Ramos (cell line): ENCODE results near the gene CALD1.
"Not testable (repeated sequence)": the region's sequence is repeated elsewhere in the genome, so short reads cannot be mapped to it uniquely, and the experiment has no call there.

Experiments
- in situ Hi-C: fragments of 300-500 bp; cut with MboI; formaldehyde crosslinking; loops from one replicate; pipeline ENCODE4 v1.14.3; 2022; ENCODE audit warnings: low sequenced_read_pairs; ENCODE audit not compliant: unreplicated experiment

CALD1 gene

DNA sequence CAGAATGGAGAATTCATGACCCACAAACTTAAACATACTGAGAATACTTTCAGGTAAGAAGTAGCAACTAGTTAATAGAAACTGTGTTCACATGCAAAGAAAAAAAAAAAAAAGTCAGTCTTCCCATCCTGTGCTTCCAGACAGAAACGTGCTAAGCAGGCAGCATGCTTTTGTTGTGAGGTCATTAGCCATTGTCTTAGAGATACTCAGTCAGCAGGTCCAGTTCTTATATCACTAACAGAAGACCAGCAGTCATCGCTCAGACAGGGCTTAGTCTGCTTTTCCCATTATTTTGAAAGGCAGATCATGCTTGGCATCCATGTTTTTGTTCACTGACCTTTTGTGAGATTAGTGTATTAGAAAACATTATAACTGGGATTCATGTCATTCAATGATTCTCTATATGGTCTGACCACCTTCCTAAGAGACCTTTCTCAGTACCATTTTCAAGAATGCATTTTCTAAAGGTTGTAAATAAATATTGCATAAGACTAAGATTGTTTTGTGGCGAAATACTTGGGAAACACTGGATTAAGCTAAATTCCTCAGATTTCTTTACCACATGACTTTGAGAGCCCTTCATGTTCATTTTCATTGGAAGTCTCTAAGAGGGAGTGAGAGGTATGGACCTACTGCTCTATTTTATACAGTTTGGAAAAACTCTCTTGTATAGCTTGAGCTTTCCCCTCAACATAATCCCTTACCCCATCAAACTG is 161.9 kb downstream of the CALD1 start:
- in situ Hi-C loops: loop anchor here (10.0 kb wide), 1 partner anchor 307 kb away; no protein-coding TSS in a partner anchor

DNA sequence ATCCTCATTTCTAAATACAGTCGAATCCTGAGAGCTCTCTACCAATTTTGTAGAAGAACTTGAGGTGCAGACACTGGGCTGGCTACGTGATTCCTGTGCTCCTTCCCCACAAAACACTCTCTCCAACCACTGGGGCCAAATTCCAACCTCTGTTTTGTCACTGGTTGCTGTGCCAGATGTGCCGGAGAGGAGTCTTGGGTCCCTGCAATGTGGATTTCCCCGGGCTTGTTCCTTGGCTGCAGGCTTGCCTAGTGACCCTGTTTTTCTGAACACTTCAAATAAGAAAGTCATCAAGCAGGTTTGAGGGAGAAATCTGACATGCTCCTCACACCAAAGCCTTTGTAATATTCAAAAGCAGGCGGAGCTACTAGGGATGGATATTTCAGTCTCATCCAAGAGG is 162.5 kb downstream of the CALD1 start:
- in situ Hi-C loops: loop anchor here (10.0 kb wide), 1 partner anchor 307 kb away; no protein-coding TSS in a partner anchor

DNA sequence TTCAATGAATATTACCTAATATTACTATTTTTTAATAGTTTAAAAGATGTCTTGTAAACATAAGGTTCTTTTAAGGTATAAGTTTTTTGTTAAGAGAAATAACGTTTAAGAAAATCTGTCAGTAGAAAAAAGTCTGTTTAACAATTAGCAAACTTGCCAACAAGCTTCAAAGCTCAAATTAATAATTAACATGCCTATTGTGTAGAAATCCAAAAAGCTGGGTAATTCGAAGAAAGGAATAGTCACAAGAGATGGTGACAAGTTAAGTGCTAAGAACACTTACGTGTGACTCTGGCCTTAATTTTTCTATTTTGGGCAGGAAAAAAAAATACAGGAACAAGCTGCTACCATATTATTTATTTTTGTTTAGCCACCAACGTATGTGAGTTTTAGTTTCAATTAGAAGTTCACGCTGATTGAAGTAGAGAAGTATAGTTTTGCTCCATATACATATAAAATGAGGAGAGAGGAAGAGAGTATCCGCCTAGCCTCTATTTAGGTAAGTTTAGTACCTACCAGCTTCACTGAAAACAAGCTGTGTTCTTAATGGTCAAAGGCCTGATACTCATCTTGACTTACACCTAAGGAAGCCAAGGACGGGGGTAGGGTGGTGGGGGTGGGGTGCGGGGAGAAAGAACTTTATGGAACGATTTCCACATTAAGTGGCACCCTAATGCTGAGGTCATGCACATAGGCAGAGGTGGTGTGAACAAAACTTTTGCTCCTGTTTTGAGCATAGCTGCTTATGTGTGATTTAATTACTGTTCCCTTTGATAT is 163.4 kb downstream of the CALD1 start:
- in situ Hi-C loops: loop anchor here (10.0 kb wide), 1 partner anchor 308 kb away; no protein-coding TSS in a partner anchor

DNA sequence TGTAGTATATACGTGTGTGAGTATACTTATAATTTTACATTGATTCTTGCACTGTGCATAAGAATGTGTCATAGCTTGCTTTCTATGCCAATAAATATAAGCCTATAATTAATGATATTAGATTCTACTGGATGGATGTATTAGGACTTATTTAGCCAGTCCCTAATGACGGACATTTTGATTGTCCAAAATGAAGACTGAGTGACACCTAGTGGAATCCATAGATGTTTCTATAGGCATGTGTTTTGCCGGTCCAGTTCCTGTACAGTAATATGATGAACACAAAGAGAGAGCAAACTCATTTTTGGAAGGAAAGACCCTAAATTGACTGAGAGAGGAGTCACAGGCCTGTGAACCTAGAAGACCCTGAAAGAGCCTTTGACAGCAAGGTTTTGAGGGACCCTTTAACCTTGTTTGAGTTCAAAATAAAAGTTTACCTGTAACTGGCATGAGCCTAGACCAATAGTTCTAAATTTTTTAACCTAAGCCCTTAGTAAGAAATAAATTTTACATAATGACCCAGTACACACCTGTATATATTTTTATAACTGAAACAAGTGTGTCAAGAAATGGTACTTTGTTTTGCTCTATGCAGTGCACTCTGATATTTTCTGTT is 164.5 kb downstream of the CALD1 start:
- in situ Hi-C loops: loop anchor here (10.0 kb wide), 1 partner anchor 309 kb away; no protein-coding TSS in a partner anchor

DNA sequence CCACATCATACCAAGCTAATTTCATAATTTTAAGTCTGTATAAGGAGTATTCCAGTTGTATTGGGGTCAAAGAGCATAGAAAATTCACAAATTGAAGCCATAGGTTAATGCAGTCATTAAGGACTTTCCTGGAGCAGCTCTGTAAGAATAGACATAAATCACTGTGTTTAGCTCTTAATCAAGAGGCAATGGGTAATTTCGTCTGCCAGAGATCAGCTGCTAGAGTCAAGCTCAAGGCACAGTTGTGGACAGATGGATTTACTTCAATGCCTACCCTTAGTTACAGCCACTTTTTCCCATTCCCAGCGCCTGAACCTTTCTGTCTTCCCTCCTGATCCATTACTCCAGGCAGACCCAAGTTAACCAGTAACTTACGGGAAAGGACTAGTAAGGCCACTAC is 166.3 kb downstream of the CALD1 start:
- in situ Hi-C loops: loop anchor here (10.0 kb wide), 1 partner anchor 311 kb away; no protein-coding TSS in a partner anchor

DNA sequence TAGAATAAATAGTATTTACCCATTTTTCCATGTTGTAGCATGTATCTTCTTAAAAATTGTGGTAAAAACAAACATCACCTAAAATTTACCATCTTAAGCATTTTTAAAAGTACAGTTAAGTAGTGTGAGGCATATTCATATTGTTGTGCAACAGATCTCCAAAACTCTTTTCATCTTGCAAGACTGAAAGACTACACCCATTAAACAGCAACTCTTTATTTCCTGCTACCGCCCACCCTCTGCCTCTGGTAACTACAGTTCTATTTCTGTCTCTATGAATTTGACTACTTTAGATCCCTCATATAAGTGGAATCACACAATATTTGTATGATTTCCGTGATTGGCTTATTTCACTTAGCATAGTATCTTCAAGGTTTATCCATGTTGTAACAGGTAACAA is 166.8 kb downstream of the CALD1 start:
- in situ Hi-C loops: loop anchor here (10.0 kb wide), 1 partner anchor 311 kb away; no protein-coding TSS in a partner anchor

DNA sequence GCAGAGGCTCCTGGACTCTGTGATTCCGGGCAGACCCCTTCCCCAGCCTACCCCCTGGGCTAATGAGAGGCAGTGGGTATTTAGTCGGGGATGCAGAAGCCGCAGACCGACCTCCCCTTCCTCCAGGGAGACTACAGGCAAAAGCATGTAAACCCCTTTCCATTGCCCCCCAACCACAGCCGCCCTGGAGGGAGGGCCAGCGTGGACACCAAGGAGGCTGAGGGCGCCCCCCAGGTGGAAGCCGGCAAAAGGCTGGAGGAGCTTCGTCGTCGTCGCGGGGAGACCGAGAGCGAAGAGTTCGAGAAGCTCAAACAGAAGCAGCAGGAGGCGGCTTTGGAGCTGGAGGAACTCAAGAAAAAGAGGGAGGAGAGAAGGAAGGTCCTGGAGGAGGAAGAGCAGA is 167.9 kb downstream of the CALD1 start:
- in situ Hi-C loops: loop anchor here (10.0 kb wide), 1 partner anchor 313 kb away; no protein-coding TSS in a partner anchor

DNA sequence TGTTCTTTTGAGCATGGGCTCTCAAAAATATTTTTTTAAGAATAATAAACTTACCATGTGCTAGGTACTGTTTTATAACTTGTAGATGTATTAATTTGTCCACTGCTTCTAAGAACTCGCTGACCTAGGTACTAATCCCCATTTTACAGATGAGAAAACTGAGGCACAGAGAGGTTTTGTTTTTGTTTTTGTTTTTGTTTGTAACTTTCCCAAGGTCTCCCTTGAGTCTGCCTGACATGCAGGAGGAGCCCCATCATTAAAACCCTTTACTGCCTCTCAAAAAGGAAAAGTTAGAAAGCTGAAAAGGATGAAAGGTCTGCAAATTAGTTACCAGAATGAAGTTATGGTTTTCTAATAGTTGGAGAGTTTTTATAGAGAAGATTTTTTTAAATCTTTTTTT is 168.4 kb downstream of the CALD1 start:
- in situ Hi-C loops: loop anchor here (10.0 kb wide), 1 partner anchor 313 kb away; no protein-coding TSS in a partner anchor

DNA sequence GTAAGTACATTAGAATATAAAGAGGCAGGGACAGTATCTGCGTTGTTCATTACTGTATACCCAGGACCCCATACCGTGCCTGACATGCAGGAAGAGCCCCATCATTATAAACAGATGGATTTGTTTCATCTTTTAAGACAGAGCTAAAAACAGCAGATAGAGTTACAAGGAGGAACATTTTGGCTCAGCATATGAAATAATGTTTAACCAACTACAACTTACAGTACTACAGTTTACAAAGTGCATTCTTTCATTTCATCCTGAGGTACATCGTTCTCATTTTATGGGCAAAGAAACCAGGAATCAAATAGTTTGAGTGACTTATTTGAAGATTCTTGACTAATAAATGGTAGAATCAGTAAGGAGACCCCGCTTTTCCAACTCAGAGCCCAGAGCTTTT is 168.8 kb downstream of the CALD1 start:
- in situ Hi-C loops: loop anchor here (10.0 kb wide), 1 partner anchor 313 kb away; no protein-coding TSS in a partner anchor

DNA sequence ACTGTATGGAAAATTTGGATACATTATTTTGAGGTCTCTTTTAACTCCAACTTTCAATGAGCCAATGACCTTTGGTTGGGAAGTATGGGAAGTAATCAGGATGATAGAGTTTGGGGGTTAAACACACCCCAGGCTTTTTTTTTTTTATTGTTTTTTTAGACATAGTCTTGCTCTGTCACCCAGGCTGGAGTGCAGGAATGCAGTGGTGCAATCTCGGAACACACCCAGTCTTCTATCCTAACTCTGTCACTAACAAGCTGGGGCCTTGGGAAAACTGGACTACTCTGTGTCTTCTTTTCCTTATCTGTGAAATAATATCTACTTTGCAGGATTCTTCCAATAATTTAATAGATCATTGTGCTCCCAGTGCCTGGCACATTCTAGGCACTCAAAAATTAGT is 169.3 kb downstream of the CALD1 start:
- in situ Hi-C loops: loop anchor here (10.0 kb wide), 1 partner anchor 314 kb away; no protein-coding TSS in a partner anchor

DNA sequence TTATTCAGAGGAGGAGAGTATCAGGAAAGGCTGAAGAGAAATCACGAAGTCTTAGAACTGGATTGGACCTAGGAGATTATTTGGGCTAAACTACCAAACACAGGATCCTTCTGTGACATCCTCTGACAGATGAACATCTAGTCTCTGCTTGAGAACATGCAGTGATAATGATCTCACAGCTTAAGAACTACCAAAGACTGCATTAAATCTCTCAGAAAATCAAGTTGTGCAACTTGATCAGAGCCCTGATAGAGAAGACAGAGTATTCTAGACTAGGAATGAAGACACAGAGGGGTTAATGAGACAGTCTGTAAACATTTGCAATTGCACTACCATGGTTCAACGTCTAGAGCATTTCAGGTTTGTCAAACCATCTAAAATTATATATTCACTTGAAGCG is 169.7 kb downstream of the CALD1 start:
- in situ Hi-C loops: loop anchor here (10.0 kb wide), 1 partner anchor 314 kb away; no protein-coding TSS in a partner anchor

DNA sequence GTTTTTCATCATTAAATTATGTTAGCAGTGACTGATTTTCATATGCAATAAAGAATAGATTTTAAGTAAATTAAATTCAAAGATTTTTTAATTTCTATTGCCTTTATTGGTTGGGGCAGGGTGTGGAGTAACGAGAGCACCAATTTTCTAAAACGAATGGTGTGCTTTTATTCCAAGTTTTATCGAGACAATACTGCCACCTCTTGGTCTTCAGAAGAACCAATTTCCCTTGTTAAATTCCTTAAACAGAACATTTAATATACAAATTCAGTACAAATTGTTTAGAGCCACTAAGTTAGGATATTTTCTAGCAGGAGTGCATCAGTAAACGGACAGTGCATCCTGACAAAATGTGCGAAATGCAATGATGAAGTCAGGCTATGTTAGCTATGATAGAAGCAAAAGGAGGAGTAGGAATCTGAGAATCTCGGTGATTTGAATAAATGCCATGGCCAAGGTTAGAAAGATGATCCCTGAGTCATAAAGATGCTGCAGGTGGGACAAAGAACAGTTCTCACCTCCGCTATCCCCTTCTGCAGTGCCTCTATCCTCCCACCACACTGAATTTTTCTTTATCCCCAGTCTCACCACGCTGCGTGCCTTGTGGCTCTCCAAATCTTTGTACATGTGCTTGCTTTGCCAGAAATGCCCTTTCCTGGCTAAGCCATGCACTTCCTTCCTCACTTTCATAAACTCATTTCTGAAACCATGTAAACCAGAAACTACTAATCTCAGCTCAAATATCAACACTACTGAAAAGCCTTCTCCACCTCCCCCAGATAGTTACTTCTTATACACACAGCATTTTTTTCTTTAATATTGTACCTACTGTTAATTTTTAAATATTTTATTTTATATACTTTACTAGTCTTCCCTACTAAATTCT is 175.0 kb downstream of the CALD1 start:
- in situ Hi-C loops: no loop called here

DNA sequence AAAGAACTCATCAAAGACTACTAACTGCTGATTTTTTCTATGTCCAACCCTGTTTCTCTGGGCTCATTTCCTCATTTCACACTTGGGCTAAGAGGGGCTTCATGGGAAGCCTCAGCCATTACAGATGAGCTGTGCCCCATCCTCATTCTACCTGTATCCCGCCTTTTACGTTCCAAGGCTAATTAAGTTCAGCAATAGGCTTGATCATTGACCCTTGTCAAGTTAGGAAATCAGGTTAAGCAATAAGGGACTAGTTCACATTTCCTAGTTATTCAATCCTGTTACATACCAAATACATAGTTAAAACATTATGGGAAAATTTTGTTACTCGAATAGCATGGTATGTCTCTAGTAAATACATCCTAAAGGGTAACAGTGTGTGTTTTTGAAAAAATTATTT is 177.6 kb downstream of the CALD1 start:
- in situ Hi-C loops: no loop called here

DNA sequence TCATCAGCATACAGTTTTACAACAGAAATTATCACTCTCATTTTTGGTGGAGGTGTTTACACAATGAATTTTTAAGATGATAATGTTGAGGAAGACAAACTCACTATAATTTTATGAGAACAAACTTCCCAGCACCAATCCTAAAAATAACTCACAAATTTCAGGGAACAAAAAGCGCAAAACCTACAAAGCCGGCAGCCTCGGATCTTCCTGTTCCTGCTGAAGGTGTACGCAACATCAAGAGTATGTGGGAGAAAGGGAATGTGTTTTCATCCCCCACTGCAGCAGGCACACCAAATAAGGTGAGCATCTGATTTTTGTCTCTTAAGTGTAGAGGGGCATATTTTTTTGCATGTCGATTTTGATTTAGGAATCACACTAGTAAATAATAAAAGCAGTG is 180.4 kb downstream of the CALD1 start:
- in situ Hi-C loops: no loop called here

DNA sequence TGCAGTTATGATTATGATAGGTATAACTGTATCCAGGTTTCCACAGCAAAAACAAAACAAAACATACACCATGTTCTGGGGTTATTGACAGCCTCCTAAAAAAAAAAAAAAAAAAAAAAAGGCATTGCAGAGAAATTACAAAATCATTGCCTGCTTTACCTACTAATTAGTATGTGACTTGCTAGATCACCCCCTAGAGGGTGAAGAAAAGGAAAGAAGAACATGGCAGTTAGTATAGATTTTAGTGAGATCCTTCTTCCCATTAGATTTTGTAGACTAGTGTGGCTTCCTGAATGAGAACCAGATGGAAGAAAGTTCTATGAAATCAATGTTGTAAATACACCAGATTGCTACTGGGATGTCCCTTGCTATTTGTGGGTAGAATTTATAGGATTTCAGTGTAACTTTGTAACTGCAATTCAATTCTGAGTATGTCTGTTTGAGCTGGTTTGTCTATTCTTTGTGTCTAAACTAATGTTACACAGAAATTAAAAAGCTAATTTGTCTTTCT is 182.9 kb downstream of the CALD1 start:
- in situ Hi-C loops: no loop called here

DNA sequence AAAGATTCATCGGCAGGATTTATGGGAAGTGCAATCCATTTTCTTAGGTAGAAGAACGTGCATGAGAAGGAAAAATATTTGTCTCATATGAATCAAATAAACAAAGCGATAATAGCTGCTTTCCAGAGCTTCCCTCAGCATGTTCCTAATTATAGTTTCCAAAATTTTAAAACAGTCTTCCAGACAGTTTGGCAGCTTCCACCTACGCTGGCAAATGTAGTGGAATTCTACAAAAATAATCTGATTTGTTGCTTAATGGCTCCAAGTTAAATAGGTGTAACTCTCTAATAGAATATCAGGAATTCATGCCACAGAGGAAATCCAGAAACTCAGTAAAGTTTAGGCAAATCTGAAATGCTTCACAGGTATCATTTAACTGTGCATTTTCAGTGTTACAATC is 183.6 kb downstream of the CALD1 start:
- in situ Hi-C loops: no loop called here

DNA sequence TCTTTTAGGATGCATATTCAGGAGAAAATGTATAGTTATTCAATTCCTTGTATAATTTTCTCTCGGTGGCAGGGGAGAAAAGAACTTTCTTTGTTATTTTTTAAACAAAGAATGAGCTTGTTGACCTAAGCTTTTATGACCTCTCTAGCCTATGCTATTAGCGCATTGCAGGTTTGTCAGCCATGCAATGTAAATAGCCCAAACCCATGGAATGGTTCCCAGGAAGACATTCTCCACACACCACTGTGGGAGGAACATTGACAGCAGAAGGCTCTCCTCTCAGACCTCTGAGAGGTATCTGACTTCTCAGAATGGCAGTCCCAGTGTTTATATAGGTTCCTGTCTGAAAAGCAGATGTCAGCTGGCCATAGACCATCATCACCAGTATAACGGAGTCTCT is 187.3 kb downstream of the CALD1 start:
- in situ Hi-C loops: no loop called here

DNA sequence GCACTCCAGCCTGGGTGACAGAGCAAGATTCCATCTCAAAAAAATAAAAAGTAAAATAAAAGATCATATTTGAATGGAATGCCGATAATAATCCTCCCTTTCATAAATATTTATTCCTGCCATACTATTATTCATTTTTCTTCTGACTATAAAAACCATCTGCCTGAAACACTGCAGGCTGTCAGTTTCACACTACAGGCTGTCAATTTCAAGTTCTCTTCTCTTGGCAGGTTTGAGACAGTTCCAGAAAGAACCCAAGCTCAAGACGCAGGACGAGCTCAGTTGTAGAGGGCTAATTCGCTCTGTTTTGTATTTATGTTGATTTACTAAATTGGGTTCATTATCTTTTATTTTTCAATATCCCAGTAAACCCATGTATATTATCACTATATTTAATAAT is 188.7 kb downstream of the CALD1 start:
- in situ Hi-C loops: no loop called here

DNA sequence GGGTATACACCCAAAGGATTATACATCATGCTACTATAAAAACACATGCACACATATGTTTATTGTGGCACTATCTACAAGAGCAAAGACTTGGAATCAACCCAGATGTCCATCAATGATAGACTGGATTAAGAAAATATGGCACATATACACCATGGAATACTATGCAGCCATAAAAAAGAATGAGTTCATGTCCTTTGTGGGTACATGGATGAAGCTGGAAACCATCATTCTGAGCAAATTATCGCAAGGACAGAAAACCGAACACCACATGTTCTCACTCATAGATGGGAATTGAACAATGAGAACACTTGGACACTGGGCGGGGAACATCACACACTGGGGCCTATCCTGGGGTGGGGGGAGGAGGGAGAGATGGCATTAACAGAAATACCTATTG is 202.2 kb downstream of the CALD1 start:
- in situ Hi-C loops: not testable (repeated sequence)
